Left kidney (tissue), 2 donors: ENCODE measurements around the gene GRIA1. TPM values are rescaled to one million over a fixed set of nuclear protein-coding genes. Genes with fewer than 3 reads are reported as not detected.
A peak's percentile ranks its signal among the peaks of the same experiment; 100 is the strongest.
"Not testable (repeated sequence)": the region's sequence is repeated elsewhere in the genome, so short reads cannot be mapped to it uniquely, and the experiment has no call there.

Source experiments
- DNase-seq: peaks from one replicate; pipeline ENCODE4 v3.0.0-alpha.2; 2013
- polyA plus RNA-seq: library from polyadenylated mRNA; unstranded; fragments of 120-200 nt; gene quantifications from one replicate; pipeline ENCODE4 v1.2.1, GENCODE V29; 2013; ENCODE audit not compliant: insufficient read length

Gene GRIA1
- polyA plus RNA-seq, 1 donor: 4.3 TPM

DNA sequence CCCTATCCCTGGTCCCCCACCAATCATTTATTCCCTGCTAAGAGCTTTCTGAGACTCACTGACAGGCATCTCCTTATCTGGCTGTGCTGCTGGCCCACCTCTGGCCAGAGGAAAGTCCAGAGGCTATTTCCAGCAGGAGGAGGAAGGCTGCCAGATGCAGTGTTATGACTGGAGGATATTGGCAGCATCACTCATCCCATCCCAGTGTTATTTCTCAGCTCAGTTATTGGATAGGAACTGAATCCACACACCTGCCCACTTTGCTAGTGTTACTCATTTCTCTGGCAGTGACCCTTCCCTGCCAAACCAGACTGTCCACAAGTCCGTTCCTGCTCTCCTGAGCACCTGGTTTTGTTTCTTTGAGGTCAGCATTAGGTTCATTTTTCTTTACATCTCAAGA lies 228.2 kb downstream of the GRIA1 start:
- no peak for DNase-seq

DNA sequence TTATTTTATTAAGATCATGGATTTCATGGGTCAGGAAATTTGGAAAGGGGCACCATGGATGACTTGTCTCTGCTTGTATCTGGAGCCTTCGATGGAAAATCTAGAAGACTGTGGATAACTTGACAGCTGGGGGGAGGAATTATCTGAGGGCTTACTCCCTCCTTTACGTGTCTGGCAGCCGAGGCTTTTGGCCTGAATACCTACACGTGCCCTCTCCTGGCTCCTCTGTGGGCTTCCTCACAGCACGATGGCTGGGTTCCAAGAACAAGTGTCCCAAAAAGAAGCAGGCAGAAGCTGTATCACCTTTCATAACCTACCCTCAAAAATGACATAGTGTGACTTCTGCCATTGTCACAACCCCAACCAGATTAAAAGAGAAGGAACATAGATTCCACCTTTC lies 228.9 kb downstream of the GRIA1 start:
- no peak for DNase-seq

DNA sequence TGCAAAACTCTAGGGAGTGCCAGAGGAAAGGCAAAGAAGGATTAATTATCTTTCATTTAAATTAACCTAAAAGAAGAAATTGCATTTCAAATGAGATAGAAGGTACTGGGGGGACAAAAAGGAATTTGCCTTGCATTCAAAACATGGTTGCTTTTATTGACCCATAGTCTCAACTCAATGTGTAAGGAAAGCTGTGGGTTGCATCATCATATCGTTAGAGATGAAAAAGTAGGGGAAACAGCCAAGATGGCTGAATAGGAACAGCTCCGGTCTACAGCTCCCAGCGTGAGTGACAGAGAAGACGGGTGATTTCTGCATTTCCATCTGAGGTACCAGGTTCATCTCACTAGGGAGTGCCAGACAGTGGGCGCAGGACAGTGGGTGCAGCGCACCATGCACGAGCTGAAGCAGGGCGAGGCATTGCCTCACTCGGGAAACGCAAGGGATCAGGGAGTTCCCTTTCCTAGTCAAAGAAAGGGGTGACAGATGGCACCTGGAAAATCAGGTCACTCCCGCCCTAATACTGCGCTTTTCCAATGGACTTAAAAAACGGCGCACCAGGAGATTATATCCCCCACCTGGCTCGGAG lies 232.6 kb downstream of the GRIA1 start:
- not testable (repeated sequence) for DNase-seq

GRCh38 chr5:153742060-153742459 lies 251.6 kb downstream of the GRIA1 start:
- no peak for DNase-seq

GRCh38 chr5:153744751-153745150 lies 254.3 kb downstream of the GRIA1 start:
- no peak for DNase-seq

DNA sequence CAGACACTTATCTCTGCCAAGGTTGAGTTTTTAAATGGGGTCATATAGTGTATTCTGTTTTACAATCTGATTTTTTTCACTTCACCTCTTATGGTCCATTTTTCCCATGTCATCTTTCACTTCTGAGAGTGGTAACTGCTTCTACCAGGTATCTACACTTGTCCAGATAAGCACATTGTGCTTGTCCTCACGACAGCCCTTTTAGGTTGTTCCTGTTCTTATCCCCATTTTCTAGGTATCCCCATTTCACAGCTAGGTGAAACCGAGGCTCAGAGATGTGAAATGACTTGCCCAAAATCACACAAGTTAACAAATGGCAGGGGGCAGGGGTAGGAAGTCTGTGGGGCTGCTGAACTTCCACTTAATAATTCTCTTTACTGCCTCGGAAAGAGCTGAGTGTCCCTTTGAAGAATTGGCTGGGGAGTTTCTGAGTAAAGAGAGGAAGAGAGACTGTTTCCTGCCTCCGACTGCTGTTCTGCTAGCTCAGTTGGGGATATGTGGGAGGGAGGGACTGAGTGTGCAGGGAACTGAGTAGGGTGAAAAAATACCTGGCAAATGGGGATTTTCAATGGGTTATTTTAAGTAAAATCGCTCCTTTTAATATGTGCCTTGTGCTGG lies 255.4 kb downstream of the GRIA1 start:
- no peak for DNase-seq

- no peak for DNase-seq
These were observed 256.0 kb downstream of the GRIA1 start for GRCh38 chr5:153746440-153746839.

DNA sequence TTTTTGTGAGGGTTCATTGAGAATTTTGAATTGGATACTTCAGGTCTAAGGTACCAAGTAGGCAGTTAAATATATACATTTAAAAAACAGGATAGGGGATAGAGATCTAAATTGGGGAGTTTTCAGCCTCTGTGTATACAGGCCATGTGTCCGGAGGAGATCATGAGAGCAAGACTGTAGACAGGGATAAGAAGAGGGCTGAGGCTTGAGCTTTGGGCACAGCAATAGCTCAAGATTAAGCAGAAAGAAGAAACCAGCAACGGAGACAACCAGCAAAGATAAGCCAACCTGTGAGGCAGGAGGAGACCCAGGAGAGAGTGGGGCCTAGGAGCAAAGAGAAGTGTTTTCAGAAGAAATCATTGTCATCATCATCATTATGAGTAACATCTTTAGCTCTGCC lies 258.4 kb downstream of the GRIA1 start:
- no peak for DNase-seq

GRCh38 chr5:153749960-153750359 lies 259.5 kb downstream of the GRIA1 start:
- DNase-seq: no peak

DNA sequence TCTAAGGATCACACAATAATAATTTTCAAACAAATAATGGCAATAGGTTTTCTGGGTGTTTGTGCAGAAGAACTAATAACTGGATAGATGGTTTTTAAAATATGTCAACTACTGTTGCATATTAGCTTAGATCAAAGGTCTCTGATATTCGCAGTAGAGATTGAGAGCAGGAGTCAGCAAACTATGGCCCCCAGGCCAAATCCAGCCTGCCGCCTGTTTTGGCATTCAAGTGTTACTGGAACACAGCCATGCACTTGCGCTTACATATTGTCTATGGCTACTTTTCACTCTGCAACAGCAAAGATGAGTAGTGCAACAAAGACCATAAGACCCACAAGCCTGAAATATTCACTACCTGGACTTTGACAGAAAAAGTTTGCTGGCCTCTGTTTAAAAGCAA lies 260.8 kb downstream of the GRIA1 start:
- DNase-seq: no peak

DNA sequence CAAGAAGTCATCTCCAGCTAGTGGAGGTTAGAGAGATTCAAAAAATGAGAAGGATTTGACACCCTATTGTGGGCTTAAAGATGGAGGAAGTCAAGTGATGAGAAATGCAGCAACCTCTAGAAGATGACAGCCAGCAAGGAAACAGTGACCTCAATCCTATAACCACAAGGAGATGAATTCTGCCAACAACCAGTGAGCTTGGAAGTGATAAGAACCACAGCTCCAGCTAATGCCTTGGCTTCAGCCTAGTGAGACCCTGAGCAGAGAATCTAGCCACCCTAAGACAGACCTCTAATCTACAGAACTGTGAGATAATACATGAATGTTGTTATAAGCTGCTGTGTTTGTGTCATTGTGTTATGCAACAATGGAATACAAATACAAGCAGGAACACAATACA lies 262.4 kb downstream of the GRIA1 start:
- DNase-seq: no peak

GRCh38 chr5:153753645-153754432 lies 263.4 kb downstream of the GRIA1 start:
- no peak for DNase-seq

DNA sequence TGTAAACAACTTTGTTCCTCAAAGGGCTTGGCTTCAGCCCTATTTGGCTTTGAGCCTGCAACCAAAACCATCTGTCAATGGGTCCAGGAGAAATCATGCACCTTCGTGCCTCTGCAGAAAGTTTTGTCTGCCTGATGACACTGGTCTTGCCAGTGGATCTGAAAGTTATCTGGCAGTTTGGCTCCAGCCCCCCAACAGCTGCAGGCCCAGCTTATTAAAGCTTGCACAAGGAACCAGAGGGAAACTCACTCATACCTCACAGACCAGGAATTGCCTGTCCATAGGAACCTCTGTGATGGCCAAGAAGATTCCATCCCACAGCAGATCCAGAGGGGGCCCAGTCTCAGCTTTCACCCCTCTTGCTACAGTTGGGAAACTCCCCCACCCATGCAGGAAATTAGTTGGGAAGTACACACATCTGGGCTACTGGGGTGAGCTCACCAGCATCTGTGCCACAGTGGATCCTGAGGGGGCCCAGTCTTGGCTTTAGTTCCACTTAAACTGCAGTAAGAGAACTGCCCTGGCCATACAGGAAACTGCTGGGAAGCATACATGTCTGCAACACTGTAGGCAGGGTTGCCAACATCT lies 265.5 kb downstream of the GRIA1 start:
- no peak for DNase-seq

- no peak for DNase-seq
These were observed 266.1 kb downstream of the GRIA1 start for GRCh38 chr5:153756540-153756939.

DNA sequence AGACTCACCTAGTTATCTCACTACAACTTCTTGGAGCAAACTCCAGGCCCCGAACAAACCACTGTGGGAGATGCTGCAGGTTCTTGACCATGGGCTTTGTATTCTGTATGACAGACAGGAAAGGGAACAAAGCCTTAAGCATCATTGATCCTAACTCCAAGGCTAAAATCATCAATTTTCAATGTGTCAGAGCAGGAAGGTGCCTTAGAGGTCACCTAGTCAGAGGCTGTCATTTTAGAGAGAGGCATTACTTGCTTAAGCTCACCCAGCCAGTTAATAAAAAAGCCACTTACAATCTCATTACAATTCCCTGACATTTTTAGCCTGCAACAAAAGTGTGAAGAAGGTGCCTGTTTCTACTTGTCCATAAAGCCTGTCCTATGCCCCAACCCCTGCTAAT lies 275.5 kb downstream of the GRIA1 start:
- no peak for DNase-seq

DNA sequence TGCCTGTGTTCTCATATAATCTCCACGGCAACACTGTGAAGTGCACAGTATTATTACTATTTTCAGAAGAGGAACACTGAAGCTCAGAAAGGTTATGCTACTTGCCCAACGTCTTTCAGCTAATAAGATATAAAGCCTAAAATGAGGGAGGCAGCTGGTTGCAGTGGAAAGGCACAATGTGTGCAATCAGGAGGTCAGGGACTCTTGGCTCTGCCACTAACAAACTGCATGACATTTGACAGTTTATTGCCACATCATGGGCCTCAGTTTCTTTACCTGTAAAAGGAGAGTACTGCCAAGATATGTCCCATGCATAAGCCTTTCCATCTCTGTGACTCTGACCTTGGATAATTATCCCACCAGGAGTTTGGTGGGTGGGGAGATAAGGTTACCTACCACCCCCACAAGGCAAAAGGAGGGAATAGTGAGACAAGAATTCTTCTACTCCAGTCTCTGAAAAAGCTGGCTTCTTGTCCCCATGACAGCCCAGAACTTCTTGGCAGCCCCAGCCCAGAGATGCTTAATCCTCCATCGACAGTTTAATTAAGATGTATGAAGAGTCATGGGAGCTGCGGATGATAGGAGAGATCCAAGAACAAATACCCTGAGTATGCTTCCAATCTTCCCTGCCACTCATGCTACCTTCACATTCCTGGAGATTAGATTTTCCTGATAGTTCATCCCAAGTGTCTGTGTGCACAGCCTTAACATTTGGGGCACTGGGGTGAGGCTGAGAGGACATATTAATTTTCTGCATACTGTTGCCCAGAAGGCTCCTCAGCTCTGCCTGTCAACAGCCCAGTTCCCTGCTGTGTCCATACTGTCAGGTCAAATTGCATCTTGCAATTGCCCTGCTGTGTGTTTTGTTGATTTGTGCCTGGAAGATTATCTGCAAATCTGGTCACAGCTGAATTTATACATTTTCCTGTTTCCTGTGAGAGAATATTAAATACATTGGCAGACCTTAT lies 277.0 kb downstream of the GRIA1 start:
- DNase-seq: no peak

GRCh38 chr5:153770066-153770465 lies 279.6 kb downstream of the GRIA1 start:
- DNase-seq: no peak

GRCh38 chr5:153774686-153775085 lies 284.2 kb downstream of the GRIA1 start:
- no peak for DNase-seq

GRCh38 chr5:153775923-153776322 lies 285.5 kb downstream of the GRIA1 start:
- DNase-seq: no peak

DNA sequence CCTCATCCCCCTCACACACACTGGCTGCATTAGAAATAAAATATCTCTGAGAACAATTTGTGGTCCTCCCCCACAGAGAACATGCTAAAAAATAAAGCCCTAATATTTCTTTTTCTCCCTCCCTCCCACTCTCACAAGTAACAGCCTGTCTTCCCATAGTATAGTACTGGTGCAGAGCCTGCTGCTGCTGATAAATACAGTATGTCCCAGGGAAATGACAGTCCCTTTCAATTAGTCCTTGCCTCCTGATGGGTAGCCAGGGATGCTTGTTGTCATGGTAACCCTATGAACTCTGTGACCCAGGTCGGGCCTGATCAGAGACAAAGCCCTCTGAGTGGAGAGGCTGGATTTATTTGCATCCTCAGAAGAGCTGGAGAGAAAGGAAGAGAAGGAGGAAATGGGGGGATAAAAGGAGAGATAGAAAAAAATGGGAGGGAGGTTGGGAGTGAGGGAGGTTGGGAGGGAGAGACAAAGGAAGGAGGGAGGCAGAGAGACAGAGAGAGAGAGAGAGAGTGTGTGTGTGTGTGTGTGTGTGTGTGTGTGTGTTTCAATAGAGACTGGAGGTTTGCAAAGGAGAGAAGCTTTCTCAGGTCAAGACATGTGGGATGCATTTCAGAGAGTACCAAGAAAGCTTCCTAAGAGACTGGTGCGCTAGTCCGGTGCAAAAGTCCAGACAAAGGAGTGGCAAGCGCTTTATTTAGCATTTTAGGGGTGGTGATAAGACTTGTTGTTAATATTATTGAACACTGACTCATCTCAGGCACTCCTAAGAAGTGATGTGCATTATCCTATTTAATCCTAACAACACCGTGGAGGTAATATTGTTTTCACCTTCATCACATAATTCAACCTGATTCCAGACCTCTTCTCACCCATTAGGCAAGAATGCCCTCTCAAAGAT lies 287.5 kb downstream of the GRIA1 start:
- peak; percentile 3 for DNase-seq

GRCh38 chr5:153779836-153780235 lies 289.4 kb downstream of the GRIA1 start:
- DNase-seq: no peak
